GM21723 (cell line): ENCODE measurements around the gene LDLRAD4.

Experiments used
- ATAC-seq: cut with Tn5 transposase; IDR thresholded peaks from one replicate; pipeline ENCODE4 v1.9.1; 2021; ENCODE audit warnings: mild to moderate bottlenecking, moderate library complexity; ENCODE audit not compliant: unreplicated experiment

LDLRAD4 gene

GRCh38 chr18:13302457-13303225, 84.1 kb downstream of the LDLRAD4 start:
- ATAC-seq, result no peak

GRCh38 chr18:13303756-13304364, 85.3 kb downstream of the LDLRAD4 start:
- no peak for ATAC-seq

- ATAC-seq, result no peak
These were observed 86.7 kb downstream of the LDLRAD4 start for GRCh38 chr18:13305301-13305700.

GRCh38 chr18:13306583-13306982, 88.0 kb downstream of the LDLRAD4 start:
- no peak for ATAC-seq

- ATAC-seq, result no peak
These were observed 89.8 kb downstream of the LDLRAD4 start for GRCh38 chr18:13308369-13308768.

- ATAC-seq, result no peak
These were observed 90.6 kb downstream of the LDLRAD4 start for GRCh38 chr18:13309031-13309747.

- no peak for ATAC-seq
These were observed 91.4 kb downstream of the LDLRAD4 start for GRCh38 chr18:13309748-13310670.

GRCh38 chr18:13311193-13311592, 92.6 kb downstream of the LDLRAD4 start:
- ATAC-seq, result no peak

- no peak for ATAC-seq
These were observed 94.0 kb downstream of the LDLRAD4 start for GRCh38 chr18:13312515-13312914.

GRCh38 chr18:13313006-13313686, 94.6 kb downstream of the LDLRAD4 start:
- no peak for ATAC-seq

GRCh38 chr18:13315000-13315399, 96.4 kb downstream of the LDLRAD4 start:
- ATAC-seq, result no peak

- no peak for ATAC-seq
These were observed 97.5 kb downstream of the LDLRAD4 start for GRCh38 chr18:13316063-13316462.

- ATAC-seq, result no peak
These were observed 99.2 kb downstream of the LDLRAD4 start for GRCh38 chr18:13317801-13318200.

- no peak for ATAC-seq
These were observed 100.4 kb downstream of the LDLRAD4 start for GRCh38 chr18:13318731-13319501.

- ATAC-seq, result no peak
These were observed 101.1 kb downstream of the LDLRAD4 start for GRCh38 chr18:13319629-13320028.

- ATAC-seq, result no peak
These were observed 101.5 kb downstream of the LDLRAD4 start for GRCh38 chr18:13320096-13320495.

GRCh38 chr18:13320891-13321425, 102.4 kb downstream of the LDLRAD4 start:
- no peak for ATAC-seq

GRCh38 chr18:13321923-13322322, 103.4 kb downstream of the LDLRAD4 start:
- ATAC-seq, result no peak

- no peak for ATAC-seq
These were observed 104.6 kb downstream of the LDLRAD4 start for GRCh38 chr18:13323186-13323585.
